ENCODE data around the gene DMXL2.
"Not testable (repeated sequence)": the region's sequence is repeated elsewhere in the genome, so short reads cannot be mapped to it uniquely, and the experiment has no call there.

Gene DMXL2

DNA sequence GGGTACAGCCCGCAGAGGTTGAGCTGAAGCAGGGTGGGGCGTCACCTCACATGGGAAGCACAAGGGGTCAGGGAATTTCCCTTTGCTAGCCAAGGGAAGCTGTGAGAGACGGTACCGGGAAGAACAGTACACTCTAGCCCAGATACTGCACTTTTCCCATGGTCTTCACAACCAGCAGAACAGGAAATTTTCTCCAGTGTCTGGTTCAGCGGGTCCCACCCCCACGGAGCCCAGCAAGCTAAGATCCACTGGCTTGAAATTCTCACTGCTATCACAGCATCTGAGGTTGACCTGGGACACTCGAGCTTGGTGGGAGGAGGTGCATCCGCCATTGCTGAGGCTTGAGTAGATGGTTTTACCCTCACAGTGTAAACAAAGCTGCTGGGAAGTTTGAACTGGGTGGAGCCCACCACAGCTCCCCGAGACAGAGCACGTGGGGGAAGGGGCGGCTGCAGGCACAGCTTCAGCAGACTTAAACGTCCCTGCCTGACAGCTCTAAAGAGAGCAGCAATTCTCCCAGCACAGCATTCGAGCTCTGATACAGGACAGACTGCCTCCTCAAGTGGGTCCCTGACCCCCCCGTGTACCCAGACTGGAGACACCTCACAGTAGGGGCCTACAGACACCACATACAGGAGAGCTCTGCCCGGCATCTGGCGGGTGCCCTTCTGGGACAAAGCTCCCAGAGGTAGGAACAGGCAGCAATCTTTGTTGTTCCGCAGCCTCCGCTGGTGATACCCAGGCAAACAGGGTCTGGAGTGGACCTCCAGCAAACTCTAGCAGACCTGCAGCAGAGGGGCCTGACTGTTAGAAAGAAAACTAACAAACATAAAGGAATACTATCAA lies 53.4 kb downstream of the DMXL2 start:
- ATAC-seq; H3K36me3 Mint-ChIP-seq; DNase-seq (ENCODE audit: low spot score in 2 of 2); H3K4me3 Mint-ChIP-seq; H3K27ac Mint-ChIP-seq; H3K4me1 Mint-ChIP-seq; H3K9me3 Mint-ChIP-seq: not testable (repeated sequence)

DNA sequence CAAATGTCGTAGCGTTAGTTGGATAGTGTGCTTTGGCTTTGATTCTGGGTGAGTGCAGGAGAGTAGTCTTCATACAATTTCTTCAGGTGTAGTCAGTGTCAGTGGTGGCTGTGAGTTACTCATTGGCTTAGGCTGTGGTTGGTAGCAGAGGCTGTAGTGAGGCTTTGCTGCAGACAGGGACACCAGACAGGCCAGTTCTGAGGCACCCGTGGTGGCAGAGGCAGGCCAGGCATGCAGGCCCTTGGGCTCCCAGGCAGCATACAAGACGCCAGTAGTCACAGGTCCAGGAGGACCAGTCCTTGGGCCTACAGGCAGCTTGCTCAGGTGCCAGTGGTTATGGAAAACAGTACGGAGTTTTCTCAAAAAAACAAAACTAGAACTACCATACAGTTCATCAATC lies 61.3 kb downstream of the DMXL2 start:
- ATAC-seq, result peak; percentile 19
- no peak overlapping the region for H3K4me3 Mint-ChIP-seq
- H3K36me3 Mint-ChIP-seq, result no peaks in the 10 kb centered on the region
- no peaks in the 10 kb centered on the region for H3K9me3 Mint-ChIP-seq
- no peak overlapping the region for H3K27ac Mint-ChIP-seq
- DNase-seq (ENCODE audit: low spot score in 2 of 2), result no peak
- no peaks in the 10 kb centered on the region for H3K4me1 Mint-ChIP-seq

DNA sequence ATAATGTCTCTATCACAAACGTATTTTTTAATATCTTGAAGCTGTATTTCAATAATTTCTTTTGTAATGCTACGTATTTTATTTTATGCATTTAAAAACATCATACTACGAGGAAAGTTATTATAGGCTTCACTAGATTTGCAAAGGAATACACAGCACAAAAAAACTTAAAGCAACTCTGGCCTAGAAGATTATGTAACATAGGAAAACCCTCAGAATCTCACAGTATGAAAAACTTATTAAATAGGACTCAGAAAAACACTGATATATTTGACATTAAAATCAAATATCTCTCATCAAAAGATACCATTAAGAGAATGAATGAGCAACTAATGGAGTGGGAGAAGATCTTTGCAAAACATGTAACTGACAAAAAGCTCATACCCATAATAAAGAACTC lies 63.7 kb downstream of the DMXL2 start:
- DNase-seq (ENCODE audit: low spot score in 2 of 2) (no peak), ATAC-seq (no peak)
- H3K27ac Mint-ChIP-seq, result no peak overlapping the region

DNA sequence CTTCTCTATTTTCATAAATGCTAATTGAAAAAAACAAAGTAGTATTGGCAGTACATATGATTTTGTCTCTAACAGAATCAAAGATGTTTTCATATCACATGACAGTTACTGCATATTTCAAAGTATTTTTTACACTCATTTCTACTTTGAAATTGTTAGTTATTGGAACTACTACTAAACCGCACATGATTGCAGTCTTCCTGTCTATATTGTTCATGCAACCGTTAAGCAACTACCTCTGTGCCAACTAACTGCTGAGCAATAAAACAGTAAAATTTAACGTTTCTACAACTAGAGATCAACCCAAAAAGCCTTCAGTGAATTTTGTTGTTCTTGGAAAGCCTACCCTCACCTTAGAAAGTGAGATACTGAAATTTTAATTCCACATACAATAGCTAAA lies 64.2 kb downstream of the DMXL2 start:
- no peaks in the 10 kb centered on the region for H3K9me3 Mint-ChIP-seq
- H3K27ac Mint-ChIP-seq, result no peak overlapping the region
- no peaks in the 10 kb centered on the region for H3K36me3 Mint-ChIP-seq
- no peaks in the 10 kb centered on the region for H3K4me1 Mint-ChIP-seq
- ATAC-seq (no peak), DNase-seq (ENCODE audit: low spot score in 2 of 2) (no peak)
- H3K4me3 Mint-ChIP-seq, result no peak overlapping the region

More for the DNA sequence above, 63.7 kb downstream of the DMXL2 start:
- Mint-ChIP-seq H3K4me3 (no peak overlapping the region), H3K4me1 (no peaks in the 10 kb centered on the region), H3K9me3 (no peaks in the 10 kb centered on the region), H3K36me3 (no peaks in the 10 kb centered on the region)

- DNase-seq (ENCODE audit: low spot score in 2 of 2), result no peak
- Mint-ChIP-seq H3K36me3 (no peaks in the 10 kb centered on the region), H3K9me3 (no peaks in the 10 kb centered on the region), H3K27ac (no peak overlapping the region), H3K4me3 (no peak overlapping the region), H3K4me1 (no peaks in the 10 kb centered on the region)
- ATAC-seq, result no peak
These were observed 71.7 kb downstream of the DMXL2 start for GRCh38 chr15:51550841-51551240.

GRCh38 chr15:51547656-51548055 lies 74.9 kb downstream of the DMXL2 start:
- Mint-ChIP-seq H3K36me3 (no peaks in the 10 kb centered on the region), H3K4me1 (no peaks in the 10 kb centered on the region), H3K27ac (no peak overlapping the region), H3K9me3 (no peaks in the 10 kb centered on the region), H3K4me3 (no peak overlapping the region)
- ATAC-seq, result no peak
- no peak for DNase-seq (ENCODE audit: low spot score in 2 of 2)

- no peak overlapping the region for H3K27ac Mint-ChIP-seq
- DNase-seq (ENCODE audit: low spot score in 2 of 2) (no peak), ATAC-seq (no peak)
- H3K4me3 Mint-ChIP-seq, result no peak overlapping the region
- no peaks in the 10 kb centered on the region for H3K4me1 Mint-ChIP-seq
- H3K36me3 Mint-ChIP-seq, result no peaks in the 10 kb centered on the region
- H3K9me3 Mint-ChIP-seq, result no peaks in the 10 kb centered on the region
These were observed 85.5 kb downstream of the DMXL2 start for GRCh38 chr15:51536965-51537574.

- ATAC-seq, result peak; percentile 91
- Mint-ChIP-seq H3K9me3 (peaks cover 2% of the 10 kb centered on the region), H3K4me1 (no peaks in the 10 kb centered on the region), H3K4me3 (no peak overlapping the region), H3K36me3 (no peaks in the 10 kb centered on the region), H3K27ac (no peak overlapping the region)
- no peak for DNase-seq (ENCODE audit: low spot score in 2 of 2)
These were observed 88.7 kb downstream of the DMXL2 start for GRCh38 chr15:51533672-51534398.

DNA sequence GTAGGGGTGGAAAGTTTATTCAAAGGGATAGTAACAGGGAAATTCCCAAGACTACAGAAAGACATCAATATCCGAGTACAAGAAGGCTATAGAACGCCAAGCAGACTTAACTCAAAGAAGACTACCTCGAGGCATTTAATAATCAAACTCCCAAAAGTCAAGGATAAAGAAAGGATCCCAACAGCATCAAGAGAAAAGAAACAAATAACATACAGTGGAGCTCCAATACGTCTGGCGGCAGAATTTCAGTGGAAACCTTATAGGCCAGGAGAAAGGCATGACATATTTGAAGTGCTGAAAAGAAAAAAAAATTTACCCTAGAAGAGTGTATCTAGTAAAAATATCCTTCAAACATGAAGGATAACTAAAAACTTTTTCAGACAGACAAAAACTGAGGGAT lies 95.6 kb downstream of the DMXL2 start:
- Mint-ChIP-seq H3K9me3 (peaks cover 11% of the 10 kb centered on the region), H3K27ac (no peak overlapping the region), H3K4me3 (no peak overlapping the region), H3K4me1 (no peaks in the 10 kb centered on the region), H3K36me3 (no peaks in the 10 kb centered on the region)
- ATAC-seq (no peak), DNase-seq (ENCODE audit: low spot score in 2 of 2) (no peak)

DNA sequence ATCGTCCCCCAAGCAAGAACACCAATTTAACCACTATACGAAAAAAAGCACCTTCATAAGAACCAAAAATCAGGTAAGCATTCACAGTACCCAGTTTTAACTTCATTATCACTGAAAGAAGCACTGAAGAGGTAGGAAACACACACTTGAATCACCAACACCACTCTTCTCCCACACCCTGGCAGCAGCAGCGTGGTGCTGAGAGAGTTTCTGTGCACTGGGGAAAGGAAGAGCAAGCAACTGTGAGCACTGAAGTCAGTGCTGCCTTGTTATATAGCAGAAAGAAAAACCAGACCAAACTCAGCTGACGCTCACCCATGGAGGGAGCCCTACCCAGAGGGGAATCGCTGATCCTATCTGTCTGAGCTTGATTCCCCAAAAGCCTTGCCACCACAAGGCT lies 98.2 kb downstream of the DMXL2 start:
- no peak overlapping the region for H3K27ac Mint-ChIP-seq
- H3K4me1 Mint-ChIP-seq, result no peaks in the 10 kb centered on the region
- H3K4me3 Mint-ChIP-seq, result no peak overlapping the region
- DNase-seq (ENCODE audit: low spot score in 2 of 2) (no peak), ATAC-seq (no peak)
- peaks cover 11% of the 10 kb centered on the region for H3K9me3 Mint-ChIP-seq
- H3K36me3 Mint-ChIP-seq, result no peaks in the 10 kb centered on the region

GRCh38 chr15:51516291-51516690 lies 106.3 kb downstream of the DMXL2 start:
- no peak for DNase-seq (ENCODE audit: low spot score in 2 of 2)
- H3K27ac Mint-ChIP-seq, result no peak overlapping the region
- no peaks in the 10 kb centered on the region for H3K9me3 Mint-ChIP-seq
- no peaks in the 10 kb centered on the region for H3K4me1 Mint-ChIP-seq
- H3K36me3 Mint-ChIP-seq, result no peaks in the 10 kb centered on the region
- no peak overlapping the region for H3K4me3 Mint-ChIP-seq
- no peak for ATAC-seq

- H3K4me1 Mint-ChIP-seq, result no peaks in the 10 kb centered on the region
- no peak for DNase-seq (ENCODE audit: low spot score in 2 of 2)
- H3K4me3 Mint-ChIP-seq, result no peak overlapping the region
- ATAC-seq, result no peak
- no peaks in the 10 kb centered on the region for H3K36me3 Mint-ChIP-seq
- no peaks in the 10 kb centered on the region for H3K9me3 Mint-ChIP-seq
- no peak overlapping the region for H3K27ac Mint-ChIP-seq
These were observed 117.3 kb downstream of the DMXL2 start for GRCh38 chr15:51505251-51505650.

DNA sequence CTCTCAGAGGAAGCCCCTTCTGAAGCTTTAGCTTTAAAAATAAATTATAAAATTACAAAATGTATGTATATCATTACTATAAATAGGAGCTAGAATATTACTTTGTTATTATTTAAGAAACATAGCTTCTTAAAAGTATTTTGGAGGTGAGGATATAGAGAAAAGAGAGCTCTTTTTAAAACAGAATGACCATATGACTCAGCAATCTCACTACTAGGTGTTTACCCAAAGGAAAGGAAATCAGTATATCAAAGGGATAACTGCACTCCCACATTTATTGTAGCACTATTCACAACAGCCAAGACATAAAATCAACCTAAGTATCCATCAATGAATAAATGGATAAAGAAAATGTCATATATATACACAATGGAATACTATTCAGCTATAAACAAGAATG lies 119.6 kb downstream of the DMXL2 start:
- Mint-ChIP-seq H3K4me3 (no peak overlapping the region), H3K9me3 (no peaks in the 10 kb centered on the region), H3K4me1 (no peaks in the 10 kb centered on the region), H3K36me3 (no peaks in the 10 kb centered on the region), H3K27ac (no peak overlapping the region)
- ATAC-seq, result no peak
- DNase-seq (ENCODE audit: low spot score in 2 of 2), result no peak

GRCh38 chr15:51499379-51499976 lies 123.1 kb downstream of the DMXL2 start:
- peak; percentile 42 for ATAC-seq
- Mint-ChIP-seq H3K9me3 (no peaks in the 10 kb centered on the region), H3K4me1 (no peaks in the 10 kb centered on the region), H3K36me3 (no peaks in the 10 kb centered on the region), H3K27ac (no peak overlapping the region), H3K4me3 (no peak overlapping the region)
- DNase-seq (ENCODE audit: low spot score in 2 of 2), result no peak

- Mint-ChIP-seq H3K4me3 (no peak overlapping the region), H3K36me3 (no peaks in the 10 kb centered on the region), H3K27ac (no peak overlapping the region), H3K9me3 (no peaks in the 10 kb centered on the region), H3K4me1 (no peaks in the 10 kb centered on the region)
- ATAC-seq (no peak), DNase-seq (ENCODE audit: low spot score in 2 of 2) (no peak)
These were observed 124.8 kb downstream of the DMXL2 start for GRCh38 chr15:51497806-51498205.

All from stimulated activated effector memory CD8-positive, alpha-beta T cell treated with anti-CD3 and anti-CD28 coated beads, Interleukin-12 subunit alpha, Interleukin-12 subunit beta, amount 100 ng/mL, for 72 hours (primary cell).